ENCODE results near the gene MLLT10.
"Not testable (repeated sequence)": the region's sequence is repeated elsewhere in the genome, so short reads cannot be mapped to it uniquely, and the experiment has no call there.

The MLLT10 gene

DNA sequence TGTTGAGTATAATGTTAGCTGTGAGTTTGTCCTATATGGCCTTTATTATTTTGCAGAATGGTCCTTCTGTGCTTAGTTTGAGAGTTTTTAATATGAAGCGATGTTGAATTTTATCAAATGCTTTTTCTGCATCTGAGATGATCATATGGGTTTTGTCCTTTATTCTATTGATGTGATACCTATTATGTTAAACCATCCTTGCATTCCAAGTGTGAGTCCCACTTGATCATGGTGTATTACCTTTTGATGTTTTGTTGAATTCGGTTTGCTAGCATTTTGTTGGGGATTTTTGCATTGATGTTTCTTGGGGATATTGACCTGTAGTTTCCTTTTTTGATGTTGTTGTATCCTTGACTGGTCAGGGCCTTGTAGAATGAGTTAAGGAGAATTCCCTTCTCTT is 166.4 kb downstream of the MLLT10 start:
- no peak for DNase-seq (ENCODE audit: low spot score)

GRCh38 chr10:21702633-21703111 is 168.6 kb downstream of the MLLT10 start:
- no peak for DNase-seq (ENCODE audit: low spot score)

- DNase-seq (ENCODE audit: low spot score), result no peak
These were observed 171.3 kb downstream of the MLLT10 start for GRCh38 chr10:21705142-21705827.

GRCh38 chr10:21705828-21706176 is 171.8 kb downstream of the MLLT10 start:
- DNase-seq (ENCODE audit: low spot score), result no peak

GRCh38 chr10:21707498-21707897 is 173.5 kb downstream of the MLLT10 start:
- no peak for DNase-seq (ENCODE audit: low spot score)

DNA sequence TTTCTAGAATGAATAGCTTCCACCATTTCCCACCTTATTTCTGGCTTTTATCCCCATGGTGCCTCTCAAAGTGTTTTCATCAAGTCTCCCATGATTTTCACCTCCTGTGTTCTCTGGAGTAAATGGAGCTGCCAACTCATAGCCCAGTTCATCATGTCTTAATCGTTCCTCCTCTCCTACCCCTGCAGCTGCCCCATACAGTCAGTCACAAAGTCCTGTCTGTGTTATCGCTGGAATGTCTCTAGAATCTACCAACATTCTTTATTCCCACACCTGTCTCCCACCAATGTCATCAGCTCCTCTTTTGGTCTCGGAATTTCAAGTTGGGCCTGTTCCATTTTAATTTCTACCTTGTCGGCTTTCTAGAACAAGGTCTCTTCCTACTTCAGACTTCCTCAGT is 178.9 kb downstream of the MLLT10 start:
- no peak for DNase-seq (ENCODE audit: low spot score)

DNA sequence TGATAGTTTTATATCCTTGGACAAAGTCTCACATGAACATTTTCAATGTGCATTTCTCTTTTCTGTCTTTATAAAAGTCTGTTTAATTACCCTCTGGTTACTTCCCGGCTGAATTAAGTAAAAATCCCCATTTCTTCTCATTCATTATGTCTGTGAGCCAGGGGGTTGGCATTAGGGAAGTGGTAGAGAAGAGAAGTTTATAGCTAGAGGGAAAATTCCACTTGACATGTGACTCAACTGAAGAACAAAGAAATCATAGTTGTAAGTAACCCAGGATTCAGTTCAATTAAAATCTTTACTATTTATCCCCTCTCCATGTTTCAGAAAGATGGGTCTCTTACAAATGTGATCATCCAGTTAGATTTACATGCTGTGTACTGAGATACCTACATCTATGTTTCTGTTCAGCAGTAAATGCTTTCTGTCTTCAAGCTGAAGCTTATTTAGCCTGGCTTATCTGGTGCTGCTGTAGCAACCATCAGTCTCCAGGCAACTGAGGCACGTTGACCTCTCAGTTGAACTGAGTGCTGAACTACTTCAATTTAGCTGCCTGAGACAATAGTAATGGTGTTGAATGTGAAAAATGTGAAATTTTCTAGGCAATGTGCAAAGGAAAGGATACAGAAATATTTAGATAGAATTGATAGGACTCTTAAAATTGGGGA is 181.6 kb downstream of the MLLT10 start:
- no peak for DNase-seq (ENCODE audit: low spot score)

DNA sequence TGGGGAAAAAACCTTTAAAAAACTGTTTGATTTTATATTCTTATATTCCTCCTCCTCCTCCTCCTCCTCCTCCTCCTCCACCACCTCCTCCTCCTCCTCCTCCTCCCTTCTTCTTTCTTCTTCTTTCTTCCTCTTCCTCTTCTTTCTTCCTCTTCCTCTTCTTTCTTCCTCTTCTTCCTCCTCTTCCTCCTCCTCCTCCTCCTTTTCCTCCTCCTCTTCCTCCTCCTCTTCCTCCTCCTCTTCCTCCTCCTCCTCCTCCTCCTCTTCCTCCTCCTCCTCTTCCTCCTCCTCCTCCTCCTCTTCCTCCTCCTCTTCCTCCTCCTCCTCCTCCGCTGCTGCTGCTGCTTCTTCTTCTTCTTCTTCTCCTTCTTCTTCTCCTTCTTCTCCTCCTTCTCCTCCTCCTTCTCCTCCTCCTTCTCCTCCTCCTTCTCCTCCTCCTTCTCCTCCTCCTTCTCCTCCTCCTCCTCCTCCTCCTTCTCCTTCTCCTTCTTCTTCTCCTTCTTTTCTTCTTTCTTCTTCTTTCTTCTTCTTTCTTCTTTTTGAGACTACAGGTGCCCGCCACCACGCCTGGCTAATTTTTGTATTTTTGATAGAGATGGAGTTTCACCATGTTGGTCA is 183.5 kb downstream of the MLLT10 start:
- DNase-seq (ENCODE audit: low spot score), result not testable (repeated sequence)

DNA sequence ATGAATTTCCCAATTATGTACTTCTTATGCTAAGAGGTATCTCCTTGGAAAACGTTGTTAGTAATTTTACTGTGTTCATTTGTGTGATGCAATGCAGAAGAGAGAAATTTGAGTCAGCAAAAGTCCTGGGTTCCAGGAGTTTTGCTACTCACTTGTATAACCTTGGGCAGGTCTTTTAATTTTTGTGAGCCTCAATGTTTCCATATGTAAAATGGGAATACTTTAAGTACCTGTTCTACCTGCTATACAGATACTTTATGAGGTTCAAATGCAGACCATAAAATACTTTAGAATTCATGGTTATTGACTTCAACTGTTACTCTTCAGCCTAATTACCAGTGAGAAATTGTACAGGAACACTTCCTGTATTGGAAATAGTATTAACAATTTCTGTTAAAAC is 185.5 kb downstream of the MLLT10 start:
- no peak for DNase-seq (ENCODE audit: low spot score)

- DNase-seq (ENCODE audit: low spot score), result no peak
These were observed 186.1 kb downstream of the MLLT10 start for GRCh38 chr10:21720090-21720489.

DNA sequence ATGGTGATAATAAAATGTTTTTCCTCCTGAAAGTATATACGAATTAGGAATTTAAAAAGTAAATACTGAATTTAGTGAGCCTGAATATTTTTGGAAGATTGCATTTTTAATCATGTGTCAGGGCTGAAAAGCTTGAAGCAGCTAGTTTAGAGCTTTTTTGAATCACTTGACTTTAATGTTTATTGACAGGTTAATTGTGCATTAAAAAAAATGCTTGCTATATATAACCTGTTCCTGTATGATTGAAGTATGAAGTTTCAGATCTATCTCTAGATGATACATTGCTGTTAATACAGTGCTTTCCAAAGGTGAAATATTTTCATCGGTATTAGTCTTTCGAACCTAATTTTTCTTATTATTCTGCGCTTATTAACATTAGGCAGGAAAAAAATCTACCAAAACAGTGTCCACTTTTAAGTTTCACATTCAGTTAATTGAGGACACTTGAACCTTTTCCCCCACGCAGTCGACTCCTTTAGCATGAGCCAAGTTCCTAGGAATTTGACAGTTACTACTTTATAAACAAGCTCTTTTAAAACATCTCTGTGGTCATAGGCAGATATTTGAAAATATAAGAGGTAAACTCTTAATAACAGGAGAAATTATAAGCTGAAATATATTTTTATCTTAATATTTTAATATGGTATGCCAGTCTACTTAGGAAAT is 187.1 kb downstream of the MLLT10 start:
- no peak for DNase-seq (ENCODE audit: low spot score)

- DNase-seq (ENCODE audit: low spot score), result no peak
These were observed 188.2 kb downstream of the MLLT10 start for GRCh38 chr10:21722209-21722608.

GRCh38 chr10:21724020-21724589 is 190.1 kb downstream of the MLLT10 start:
- DNase-seq (ENCODE audit: low spot score), result peak; percentile 12

DNA sequence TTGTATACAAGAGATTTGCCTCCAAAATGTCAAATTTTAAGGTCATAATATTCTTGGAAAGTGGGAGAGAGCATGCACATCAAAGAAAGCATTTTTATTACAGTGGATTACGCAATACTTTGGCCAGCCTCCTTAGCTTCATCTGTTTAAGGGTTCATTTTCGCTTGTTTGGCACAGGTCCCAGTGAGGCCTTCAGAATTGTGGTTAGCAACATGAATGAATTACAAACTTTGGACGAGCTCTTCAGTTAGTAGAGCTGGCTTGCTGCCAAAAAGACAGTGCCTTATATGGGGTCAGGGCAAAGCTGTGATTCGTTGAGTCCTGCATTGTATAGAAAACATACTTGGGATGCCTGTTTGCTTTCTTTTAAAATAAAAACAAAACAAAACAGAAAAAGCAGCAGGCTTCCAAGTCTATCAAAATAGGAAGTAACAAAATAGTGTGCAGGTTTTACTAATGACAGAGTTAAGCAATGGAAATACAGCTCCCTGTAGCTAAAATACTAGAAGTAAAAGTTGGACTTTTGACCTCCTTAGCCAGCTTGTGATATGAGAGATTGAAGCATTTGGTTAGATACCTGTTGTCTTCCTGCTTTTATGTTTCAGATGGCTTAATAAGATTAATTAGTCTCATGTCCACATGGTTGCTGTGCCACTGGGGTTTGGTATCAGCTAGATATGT is 190.8 kb downstream of the MLLT10 start:
- peak; percentile 66 for DNase-seq (ENCODE audit: low spot score)

DNA sequence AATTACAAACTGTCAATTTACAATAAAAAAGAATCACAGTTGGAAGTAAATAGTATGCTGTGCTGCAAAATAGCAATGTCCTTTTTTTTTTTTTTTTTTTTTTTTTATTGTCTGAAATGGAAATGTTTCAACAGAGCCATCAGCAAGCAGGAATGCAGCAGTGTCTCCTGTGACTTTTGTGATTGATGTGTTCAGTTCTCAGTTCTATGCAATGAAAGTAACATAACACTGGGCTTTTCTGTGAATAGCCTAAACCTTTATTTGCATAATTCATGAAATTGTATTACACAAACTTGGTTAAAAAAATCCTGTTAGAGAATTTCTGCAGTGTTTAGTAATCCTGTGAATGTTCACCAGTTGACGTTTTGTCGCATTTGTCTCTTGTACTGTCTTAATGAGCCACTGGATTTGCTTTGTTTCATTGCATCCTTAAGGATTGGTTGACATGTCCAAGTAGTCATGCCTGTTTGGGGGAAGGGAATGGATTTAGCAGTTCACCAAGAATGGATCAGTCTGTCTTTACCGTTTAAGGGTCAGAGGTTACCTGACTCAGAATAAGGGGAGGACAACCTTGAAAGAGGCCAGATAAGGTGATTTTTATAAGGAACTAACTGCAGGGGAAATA is 192.7 kb downstream of the MLLT10 start:
- DNase-seq (ENCODE audit: low spot score), result no peak

DNA sequence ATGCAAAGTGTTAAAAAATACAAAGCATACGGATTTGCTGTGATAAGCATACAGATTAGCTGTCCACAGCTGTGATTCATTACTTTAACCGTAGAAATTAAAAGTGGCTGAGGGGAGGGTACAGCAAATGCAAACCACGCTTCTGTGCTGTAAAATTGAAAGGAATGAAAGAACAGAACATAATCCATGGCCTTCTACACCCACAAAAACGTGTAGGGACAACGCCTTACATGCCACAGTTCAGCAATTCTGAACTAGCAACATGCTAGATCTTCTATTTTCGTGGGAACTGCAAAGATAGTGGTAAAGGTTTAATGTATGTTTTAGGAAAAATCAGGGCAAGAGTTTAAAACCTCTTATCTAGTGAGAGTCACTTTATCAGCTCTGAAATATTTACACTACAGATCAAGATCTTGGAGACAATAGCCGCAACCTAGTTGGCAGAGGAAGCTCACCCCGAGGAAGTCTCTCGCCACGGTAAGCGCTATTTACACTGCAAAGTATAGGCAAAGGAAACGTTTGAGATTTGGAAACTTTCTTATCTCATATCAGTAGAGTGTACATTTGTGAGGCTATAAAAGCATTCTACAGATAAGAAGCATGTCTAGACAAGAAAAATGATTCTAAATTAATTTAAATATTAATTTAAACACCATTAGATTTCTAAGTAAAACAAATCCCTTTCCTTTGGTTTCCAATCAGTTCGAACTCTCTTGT is 193.6 kb downstream of the MLLT10 start:
- DNase-seq (ENCODE audit: low spot score), result no peak

DNA sequence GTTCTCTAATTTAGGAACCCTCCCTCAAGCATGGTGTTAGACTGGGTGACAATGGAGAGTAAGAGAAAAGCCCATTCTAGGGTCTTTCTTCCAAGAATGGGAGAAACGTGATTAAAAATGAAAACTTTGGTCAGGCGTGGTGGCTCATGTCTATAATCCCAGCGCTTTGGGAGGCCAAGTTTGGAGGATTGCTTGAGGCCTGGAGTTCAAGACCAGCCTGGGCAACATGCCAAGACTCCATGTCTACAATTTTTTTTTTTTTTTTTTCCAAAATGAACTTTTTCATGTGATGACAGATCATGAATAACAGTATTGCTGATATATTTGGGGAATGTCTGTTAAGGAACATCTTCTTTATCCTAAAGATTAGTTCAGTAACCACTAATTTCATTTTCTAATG is 194.6 kb downstream of the MLLT10 start:
- no peak for DNase-seq (ENCODE audit: low spot score)

DNA sequence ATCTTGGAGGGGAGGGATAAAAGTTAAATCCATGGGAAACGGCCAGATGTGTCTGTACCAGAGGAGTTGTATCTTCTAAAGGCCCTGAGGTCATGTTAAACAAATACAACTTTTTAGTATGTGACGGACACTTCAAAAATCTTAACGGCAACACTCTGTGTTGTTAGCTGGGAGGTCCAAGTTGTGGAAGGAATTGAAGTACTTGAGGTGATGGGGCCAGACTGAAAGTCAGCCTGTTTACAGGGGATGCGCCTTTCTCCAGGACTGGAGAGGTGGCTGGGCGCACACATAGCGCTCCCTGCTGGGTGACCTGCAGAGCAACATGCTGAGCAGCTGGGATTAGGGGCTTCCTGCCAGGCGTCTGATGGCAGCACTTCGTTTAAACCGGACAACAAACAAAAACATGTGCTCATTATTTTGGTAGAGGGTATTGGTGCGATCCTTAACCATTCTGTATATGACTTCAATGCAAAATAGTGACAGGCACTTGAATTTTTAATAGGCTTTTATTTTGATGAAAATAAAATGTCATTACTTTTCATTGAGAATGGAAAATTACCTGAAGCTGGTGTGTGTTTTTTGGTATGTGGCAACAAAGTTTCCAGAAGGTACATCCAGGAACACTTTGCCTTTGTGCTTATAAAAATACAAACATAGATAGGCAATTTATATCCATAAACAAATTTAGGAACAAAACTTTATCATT is 198.2 kb downstream of the MLLT10 start:
- DNase-seq (ENCODE audit: low spot score), result peak; percentile 59

GRCh38 chr10:21733710-21734109 is 199.7 kb downstream of the MLLT10 start:
- DNase-seq (ENCODE audit: low spot score), result no peak

DNA sequence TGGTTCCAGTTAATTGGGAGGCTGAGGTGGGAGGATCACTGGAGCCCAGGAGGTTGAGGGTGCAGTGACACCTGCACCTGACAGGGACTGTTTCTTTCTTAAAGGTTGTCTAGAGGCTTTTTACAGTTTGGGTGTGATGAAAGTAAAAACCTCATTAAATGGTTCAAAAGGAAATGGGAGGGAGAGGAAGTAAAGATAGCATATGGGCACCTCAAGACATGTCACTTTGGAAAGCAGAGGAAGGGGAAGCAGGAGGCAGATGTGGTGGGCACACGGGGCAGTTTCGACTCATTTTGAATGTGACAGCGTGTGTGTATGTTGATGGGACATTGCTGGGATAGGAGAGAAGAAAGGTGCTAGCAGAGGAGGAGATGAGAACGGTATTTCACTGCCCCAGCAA is 203.1 kb downstream of the MLLT10 start:
- no peak for DNase-seq (ENCODE audit: low spot score)
